Measurements from ENCODE around the gene TXLNG.
"Not testable (repeated sequence)": the region's sequence is repeated elsewhere in the genome, so short reads cannot be mapped to it uniquely, and the experiment has no call there.

The TXLNG gene

DNA sequence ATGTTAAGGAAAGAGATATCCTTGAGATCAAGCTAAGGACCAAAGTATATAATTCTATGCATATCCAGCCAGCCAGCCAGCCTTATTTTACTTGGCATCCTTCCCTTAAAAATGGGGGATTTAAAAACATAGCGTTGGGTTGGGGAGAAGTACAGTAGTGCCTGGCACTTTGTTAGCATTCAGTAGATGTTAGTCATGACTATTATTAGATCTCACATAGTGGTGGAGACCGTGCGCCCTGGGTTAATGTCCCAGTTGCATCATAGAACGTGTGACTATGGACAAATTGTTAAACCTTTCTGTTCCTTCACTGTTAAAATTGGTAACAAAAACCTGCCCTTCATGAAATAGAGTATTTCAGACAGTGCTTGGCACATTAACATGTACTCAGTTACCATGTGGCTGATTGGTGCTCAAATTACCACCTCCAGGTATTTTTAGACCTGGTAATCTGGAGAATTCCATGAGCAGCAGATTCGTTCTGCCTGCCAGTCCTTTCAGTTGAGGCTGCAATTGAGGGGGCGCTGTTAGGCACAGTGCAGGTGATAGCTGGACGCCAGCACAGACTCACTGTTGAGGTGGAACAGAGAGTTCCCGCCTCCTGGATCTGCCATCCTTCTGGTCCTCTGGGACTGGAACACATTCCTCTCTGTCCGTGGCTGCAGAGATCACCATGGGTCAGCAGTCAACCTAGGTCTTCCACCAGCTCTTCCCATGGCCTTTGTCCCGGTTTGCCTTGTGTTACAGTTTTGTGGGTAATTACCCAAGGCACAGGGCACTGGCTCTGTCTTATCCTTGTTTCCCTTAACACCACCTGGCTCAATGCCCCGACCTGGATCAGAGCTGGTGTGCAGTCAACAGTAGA, 52.2 kb downstream of the TXLNG start:
- no peak for DNase-seq (ENCODE audit: low read depth in 2 of 2)

DNA sequence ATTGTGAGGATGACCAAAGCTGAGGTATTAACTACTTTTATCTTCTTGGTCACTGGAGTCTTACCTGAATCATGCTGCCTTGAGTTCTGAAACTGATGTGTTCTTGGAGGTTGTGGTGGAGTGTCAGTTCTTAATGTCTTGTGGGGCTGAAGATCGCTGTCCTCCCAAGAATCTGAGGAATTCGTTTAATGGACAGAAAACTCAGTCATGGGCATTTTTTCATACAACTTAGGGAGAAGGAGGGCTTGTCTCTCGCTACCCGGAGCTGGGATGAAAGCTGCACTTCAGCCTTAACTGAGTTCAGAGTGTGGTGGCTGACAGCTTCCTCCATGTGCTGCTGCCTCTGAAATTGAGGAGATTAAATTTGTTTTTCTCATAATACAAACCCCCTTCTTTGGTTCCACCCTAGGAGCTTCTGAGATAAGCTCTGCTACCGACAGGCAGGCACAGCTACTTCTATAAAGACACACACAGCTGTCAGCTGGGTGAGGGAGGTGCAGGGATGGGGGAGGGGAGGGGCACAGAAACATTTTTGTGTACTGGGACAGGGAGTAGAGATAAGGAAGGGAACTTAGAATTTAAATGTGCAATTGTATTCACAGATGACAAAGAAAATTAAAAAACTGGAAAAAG, 53.1 kb downstream of the TXLNG start:
- no peak for DNase-seq (ENCODE audit: low read depth in 2 of 2)

DNA sequence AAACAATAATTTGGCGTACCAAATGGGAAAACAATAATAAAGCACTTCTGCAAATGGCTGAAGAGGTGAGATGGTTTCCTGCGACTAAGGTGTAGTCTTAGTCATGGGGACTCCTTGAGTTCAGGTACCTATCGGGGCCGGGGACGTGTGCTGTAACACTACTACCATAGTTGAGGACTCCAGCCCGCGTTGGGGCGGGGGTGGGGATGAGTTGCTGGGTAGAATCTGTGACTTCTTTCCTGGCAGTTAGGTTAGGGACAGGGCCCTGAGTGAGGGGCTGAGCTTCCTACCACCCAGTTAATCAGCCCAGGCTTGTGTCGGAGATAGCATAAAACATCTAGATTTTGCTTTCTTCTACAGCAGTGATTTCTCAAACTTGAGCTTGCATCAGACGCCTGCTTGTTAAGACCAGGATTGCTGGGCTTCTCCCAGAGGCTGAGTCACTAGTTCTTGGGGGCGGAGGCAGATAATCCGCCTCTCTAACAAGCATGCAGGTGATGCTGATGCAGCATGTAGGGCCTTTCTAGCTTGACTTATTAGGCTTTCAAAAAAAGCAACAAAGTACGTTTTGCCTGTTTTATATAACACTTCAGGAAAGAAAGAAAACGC, 53.7 kb downstream of the TXLNG start:
- DNase-seq (ENCODE audit: low read depth in 2 of 2): no peak

DNA sequence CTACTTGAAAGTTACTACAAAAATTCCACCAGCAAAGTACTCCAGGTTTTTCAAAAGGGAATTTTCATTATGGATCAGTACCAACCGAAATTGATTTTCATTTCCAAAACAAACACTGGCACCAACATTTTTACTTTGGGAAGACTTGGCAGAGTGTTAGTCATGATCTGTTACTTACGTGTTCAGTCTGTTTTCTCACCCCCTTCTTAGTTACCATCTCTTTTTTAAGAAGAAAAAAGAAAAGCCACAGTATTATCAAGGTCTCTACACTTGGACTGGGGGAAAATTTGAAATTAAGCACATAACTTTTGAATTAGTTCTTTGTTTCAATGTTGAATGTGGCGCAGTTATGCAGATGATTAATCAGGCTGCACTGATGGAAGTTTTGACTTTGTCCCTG, 56.4 kb downstream of the TXLNG start:
- no peak for DNase-seq (ENCODE audit: low read depth in 2 of 2)

DNA sequence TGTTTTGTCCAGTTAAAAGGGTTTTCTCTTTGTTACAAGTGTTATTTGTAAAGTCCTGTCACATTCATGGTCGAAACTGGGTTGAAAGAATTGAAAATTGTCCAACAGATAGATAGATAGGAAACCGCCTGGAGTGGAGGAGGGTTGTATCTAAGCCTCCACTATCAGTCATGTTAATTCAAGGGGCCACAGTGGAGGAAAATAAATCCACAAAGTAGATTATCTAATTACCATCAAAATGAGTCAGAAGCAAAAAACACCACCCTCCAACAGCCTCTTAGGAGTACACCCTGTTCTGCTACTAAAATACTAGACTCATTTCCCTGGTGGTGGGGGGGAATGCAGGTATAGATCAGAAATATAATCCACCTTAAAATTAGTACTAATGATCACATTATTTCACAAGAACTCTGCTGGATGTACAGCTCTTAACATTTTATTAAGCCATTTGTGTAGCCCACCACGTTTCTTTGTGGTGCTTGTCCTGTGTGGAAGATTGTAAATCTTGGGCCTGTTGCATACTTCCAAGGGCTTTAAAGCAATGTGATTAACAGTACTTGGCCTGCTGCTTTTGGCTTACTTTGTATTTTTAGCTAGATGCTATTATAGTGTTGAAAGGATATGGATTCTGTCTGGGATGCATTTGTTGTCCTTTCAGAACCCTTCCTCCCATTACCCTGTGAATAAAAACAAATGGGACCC, 57.1 kb downstream of the TXLNG start:
- DNase-seq (ENCODE audit: low read depth in 2 of 2): no peak

DNA sequence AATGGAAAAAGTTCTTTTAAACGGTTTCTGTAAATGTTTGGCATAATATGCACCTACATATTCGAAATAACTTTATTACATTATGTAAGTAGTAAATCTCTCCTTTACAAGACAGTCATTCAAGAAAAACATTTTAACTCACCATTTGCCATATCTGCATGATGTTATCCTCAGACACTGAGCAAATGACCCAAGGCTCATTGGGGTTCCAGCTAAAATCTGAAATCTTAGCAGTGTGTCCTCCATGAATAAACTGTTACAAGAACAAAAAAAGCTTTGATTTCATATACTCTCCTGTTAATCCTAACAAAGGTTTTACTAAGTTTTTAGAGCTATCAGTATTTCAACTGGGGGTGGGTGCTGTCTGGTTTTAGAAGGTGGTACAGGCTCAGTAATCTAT, 59.4 kb downstream of the TXLNG start:
- no peak for DNase-seq (ENCODE audit: low read depth in 2 of 2)

DNA sequence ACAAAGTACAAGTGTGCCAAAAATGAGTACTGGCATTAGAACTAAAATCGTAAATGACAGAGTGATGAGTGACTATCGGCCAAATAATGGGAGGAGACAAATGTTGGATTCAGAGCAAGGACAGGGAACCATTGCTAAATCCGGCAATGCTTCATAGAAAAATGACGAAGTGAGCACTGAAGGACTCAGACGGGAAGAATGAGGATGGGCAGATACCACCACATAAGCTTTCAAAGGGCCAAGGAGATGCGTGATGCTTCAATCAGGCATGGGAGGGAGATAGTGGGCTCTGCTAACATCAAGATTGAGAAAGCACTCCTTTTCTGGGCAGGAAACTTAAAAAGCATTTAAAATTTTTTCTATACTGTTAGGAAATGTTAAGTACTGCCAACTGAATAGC, 62.3 kb downstream of the TXLNG start:
- DNase-seq (ENCODE audit: low read depth in 2 of 2): no peak

DNA sequence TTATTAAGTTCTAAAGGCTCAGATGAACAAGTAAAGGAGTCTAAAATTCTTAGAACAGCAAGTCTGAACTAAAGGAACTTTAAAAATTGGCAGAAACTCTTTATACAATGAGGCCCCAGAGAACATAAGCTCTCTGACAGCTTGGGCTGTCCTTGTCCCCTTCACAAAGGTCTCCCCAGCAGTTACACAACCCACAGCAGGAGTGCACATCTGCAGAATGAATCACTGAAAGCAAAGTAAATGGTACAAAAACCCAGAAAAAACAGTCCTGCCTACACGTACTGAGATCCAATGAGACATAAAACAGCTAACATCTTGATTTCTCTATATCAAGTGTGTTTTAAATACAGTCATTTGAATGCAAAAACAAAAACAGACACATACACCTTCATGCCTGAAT, 65.2 kb downstream of the TXLNG start:
- DNase-seq (ENCODE audit: low read depth in 2 of 2): no peak

DNA sequence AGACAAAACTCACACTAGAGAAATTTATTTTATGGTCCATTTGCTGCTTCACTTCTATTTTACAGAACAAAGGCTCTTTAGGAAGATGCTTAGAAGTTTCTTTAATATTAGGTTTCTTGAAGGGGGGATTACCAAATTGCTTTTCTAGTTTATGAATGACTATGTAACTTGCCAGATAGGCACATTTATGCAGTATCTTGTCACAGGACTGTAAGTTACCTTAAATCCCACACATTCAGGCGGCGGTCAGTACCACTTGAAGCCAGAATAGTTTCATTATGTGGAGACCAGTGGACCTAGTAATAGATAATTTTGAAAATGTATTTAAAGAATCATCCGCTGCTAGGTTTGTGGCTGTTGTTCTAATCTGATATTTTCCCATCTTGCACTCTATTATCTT, 65.6 kb downstream of the TXLNG start:
- DNase-seq (ENCODE audit: low read depth in 2 of 2): no peak

DNA sequence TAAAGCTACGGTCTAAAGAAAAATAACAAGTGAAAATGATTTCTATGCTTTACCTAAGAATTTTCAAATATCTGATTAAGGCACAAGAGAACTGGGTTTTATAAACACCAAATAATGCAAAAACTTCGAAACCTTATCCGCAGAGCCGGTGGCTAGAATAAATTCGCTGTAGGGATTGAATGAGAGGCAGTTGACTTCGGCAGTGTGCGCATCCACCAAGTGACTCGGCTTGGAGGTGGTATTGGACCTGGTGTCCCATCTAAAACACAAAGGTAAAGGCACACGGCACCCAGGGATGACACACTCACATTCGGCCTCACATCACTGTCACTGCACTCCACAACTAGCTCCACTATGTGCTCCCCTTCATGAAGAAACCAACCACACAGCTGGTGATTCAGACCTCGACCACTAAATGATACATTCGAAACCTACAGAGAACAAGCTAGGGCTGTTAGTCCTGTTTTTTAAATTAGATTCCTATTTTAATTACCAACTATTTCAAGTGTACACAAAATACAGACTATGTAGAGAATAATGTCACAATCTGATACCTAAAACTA, 66.4 kb downstream of the TXLNG start:
- DNase-seq (ENCODE audit: low read depth in 2 of 2): no peak

DNA sequence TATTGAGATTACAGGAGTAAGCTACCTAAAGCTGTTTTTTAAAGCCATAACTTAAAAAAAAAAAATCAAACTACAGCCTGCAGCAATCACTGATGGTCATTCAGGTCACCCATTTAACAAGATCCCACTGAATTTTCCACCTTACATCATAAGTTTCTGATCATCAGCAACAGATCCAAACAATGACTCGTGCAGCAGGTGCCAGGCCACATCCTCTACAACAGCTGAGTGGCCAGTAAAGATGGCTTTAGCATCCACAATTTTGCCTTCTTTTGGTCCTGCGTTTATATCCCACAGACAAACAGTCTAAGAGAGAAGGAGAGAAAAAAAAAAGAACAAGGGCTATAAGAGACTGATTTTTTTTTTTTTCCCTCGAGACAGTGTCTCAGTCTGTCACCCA, 67.3 kb downstream of the TXLNG start:
- DNase-seq (ENCODE audit: low read depth in 2 of 2): no peak

DNA sequence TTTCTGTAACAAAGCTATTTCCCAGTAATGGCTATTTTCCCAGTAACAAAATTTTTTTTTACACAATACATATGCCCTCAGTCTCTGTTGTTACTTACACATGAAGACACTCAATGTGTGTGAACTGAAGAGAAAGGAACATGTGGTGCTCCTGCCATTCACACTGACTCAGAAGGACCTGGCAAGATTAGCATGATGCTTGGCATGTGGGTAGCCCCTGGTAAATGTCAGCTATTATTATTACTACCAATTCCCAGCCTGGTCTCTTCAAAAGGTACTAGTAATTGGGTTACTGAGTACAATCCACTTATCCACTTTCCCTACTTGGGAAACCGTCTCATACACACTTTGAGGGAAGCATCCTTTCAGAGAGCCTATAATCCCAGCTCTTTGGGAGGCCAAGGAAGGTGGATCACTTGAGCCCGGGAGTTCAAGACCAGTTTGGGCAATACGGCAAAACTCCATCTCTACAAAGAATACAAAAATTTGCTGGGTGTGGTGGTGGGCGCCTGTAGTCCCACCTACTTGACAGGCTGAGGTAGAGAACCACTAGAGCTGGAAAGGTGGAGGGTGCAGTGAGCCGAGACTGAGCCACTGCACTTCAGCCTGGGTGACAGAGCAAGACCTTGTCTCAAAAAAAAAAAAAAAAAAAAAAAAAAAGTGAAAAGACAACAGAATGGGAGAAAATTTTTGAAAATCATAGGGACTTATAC, 69.3 kb downstream of the TXLNG start:
- DNase-seq (ENCODE audit: low read depth in 2 of 2): no peak

DNA sequence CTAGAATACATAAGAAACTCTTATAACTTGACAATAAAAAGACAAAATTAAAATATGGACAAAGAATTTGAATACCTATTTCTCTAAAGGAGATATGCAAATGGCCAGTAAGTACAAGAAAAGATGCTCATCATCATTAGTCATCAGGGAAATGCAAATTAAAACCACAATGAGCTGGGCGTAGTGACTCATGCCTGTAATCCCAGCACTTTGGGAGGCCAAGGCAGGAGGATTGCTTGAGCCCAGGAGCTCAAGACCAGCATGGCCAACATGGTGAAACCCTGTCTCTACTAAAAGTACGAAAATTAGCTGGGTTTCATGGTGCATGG, 69.8 kb downstream of the TXLNG start:
- not testable (repeated sequence) for DNase-seq (ENCODE audit: low read depth in 2 of 2)

DNA sequence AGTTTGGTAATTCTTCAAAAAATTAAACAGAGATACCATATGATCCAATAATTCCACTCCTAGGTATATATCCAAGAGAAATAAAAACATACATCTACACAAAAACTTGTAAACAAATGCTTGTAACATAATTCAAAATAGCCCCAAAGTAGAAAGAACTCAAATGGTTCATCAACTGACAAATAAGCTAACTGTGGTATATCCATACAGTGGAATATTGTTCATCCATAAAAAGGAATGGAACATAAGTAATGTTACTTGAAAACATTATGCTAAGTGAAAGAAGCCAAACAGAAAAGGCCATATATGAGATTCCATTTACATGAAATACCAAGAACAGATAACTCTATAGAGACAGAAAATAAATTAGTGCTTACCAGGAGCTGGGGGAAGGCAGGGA, 70.5 kb downstream of the TXLNG start:
- no peak for DNase-seq (ENCODE audit: low read depth in 2 of 2)

DNA sequence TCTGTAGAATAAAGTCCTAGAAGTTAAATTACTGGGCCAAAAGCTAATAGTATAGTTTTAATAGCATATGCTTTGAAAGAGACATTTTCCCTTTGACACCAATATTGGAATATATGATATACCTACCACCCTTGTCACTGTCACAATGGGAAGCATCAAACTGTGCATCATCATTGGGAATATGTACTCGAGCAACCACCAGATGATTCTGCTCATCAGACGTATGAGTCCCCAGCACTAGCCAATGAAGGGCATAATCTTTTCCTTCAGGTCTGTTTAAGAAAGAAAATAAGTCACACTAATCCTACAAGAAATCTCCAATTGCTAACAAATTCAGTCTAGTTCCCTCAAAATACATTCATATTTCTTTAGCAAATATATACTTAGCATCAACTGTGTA, 76.6 kb downstream of the TXLNG start:
- DNase-seq (ENCODE audit: low read depth in 2 of 2): no peak

DNA sequence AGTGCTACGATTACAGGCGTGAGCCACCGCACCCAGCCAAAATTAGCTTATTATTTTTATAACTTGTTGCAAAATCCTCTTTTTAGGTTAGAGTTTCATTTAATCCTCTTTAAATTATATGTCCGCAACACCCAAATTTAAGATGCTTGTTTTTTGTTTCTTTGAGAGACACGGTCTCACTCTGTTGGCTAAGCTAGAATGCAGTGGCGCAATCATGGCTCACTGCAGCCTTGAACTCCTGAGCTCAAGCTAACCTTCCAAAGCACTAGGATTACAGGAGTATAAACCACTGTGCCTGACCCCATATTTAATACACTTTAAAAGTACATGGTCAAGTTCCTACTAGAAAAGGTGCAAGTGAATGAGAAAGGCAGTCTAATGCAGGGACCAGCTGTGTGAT, 81.7 kb downstream of the TXLNG start:
- DNase-seq (ENCODE audit: low read depth in 2 of 2): no peak

DNA sequence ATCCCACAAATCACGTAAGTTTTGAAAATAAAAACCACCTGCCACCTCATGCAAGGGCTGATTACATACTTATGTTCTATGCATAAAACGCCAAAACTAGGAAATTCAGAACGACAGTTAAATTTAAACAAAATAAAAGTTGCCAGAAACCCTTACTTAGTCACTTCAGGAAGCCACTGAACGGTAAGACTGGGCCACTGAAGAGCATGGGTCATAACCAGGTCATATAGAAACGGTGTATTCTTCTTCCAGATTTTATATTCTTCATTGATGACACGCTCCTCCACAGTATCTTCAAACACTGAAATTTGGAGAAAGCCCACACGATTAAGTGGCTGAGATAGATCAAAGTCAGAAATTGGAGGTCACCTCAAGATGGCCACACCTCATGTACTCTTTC, 82.7 kb downstream of the TXLNG start:
- DNase-seq (ENCODE audit: low read depth in 2 of 2): no peak

DNA sequence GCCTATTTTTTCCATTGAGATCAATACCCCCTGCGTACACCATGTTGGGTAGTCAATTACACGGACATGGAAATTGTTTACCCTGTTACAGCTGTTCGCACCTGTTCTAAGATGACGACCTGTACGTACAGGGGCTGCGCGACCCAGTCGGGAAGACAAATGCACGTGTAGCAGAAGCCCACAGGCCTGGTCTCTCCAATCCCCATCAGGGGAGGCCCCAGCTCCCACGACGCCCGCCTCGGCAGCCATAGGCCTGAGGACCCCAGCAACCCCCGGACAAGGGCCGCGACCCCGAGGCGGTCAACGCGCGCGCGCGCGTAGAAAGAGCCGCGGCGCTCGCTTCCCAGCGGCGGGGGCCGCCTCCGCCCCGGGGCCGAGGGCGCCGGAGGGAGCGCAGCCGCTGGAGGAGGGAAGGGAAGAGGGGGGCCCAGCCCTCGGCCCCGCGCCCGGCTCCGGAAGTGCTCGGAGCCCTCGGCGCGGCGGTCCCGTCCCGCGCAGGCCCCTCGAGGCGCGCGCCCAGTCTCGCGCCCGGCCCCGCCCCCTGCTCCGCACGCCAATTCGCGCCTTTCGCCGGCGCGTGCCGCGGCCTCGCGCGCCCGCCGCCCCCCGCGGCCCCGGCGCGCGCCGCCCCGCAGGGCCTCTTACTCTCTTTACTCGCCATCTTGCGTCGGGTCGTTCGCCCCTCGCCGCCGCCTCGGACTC, 83.3 kb downstream of the TXLNG start:
- peak; percentile 7 to 18 for DNase-seq (ENCODE audit: low read depth in 2 of 2)

DNA sequence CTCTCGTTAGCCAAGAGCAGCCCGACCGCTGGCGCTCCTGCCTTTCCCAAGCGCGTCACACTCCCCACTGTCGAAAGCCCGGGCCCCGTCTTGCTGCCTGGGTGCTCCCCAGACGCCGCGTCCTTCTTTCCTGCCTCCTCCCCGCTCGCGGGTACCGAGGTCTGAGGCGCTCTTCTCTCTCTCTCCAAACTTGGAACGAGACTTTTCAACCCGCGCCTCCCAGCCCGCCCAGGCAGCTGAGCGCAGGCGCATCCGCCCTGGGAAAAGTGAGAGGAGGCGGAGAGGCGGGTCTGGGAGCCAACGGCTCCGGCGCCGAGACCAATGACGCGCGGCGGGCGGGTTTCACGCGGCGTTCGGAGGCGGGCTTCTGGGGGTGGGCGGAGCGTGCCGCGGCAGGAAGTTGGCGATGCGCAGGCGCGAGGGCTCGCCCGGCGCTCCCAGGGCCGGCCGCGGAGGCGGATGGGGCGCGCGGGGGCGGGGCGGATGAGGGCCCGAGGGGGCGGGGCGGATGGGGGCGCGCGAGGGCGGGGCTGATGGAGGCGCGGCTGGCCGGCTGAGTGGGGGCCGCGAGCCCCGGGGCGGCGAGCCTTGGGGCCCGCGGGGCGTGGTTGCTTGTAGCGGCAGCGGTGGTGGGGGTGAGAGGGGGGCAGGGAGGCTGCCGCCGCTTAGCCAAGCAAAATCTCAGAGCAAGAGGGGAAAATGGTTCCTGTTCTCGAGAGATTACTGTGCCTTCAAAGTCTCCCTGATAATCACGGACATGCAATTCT, 84.0 kb downstream of the TXLNG start, which contains the start of gene RBBP7:
RBBP7 (minus strand) TSS at position 268 of the 767 bp plus-strand sequence. CDS start 309 bp downstream, outside the sequence.
- DNase-seq (ENCODE audit: low read depth in 2 of 2): peak; percentile 77 to 90
